ENCODE results near the gene FAM162B.
A peak's percentile ranks its signal among the peaks of the same experiment; 100 is the strongest.
"Not testable (repeated sequence)": the region's sequence is repeated elsewhere in the genome, so short reads cannot be mapped to it uniquely, and the experiment has no call there.

Gene FAM162B

GRCh38 chr6:116766506-116767176 is 1.1 kb upstream of the FAM162B start:
- Histone ChIP-seq H3K9ac (ENCODE audit: low read length) (no peak overlapping the region), H3K36me3 (ENCODE audit: control insufficient read depth, insufficient read depth, low read length, severe bottlenecking) (no peaks in the 10 kb centered on the region), H3K9me3 (ENCODE audit: control insufficient read depth, low read length) (no peaks in the 10 kb centered on the region), H3K27me3 (replicated peaks; ENCODE audit: control insufficient read depth, insufficient read depth, low read length) (peaks cover 9% of the 10 kb centered on the region), H3K4me3 (ENCODE audit: low read length) (no peak overlapping the region), H3K4me1 (ENCODE audit: control insufficient read depth, insufficient read depth, low read length) (peaks cover 10% of the 10 kb centered on the region)
- no peak for DNase-seq (ENCODE audit: low read depth)

- Histone ChIP-seq H3K36me3 (ENCODE audit: control insufficient read depth, insufficient read depth, low read length, severe bottlenecking) (no peaks in the 10 kb centered on the region), H3K4me1 (ENCODE audit: control insufficient read depth, insufficient read depth, low read length) (peaks cover 10% of the 10 kb centered on the region), H3K9me3 (ENCODE audit: control insufficient read depth, low read length) (no peaks in the 10 kb centered on the region), H3K4me3 (ENCODE audit: low read length) (peak overlapping the region; percentile 83), H3K27me3 (replicated peaks; ENCODE audit: control insufficient read depth, insufficient read depth, low read length) (peaks cover 9% of the 10 kb centered on the region), H3K9ac (ENCODE audit: low read length) (peak overlapping the region; percentile 60)
- DNase-seq (ENCODE audit: low read depth): no peak
Measured at GRCh38 chr6:116764629-116764960, 924 bp downstream of the FAM162B start.

GRCh38 chr6:116763906-116764628 is 1.5 kb downstream of the FAM162B start:
- Histone ChIP-seq H3K4me1 (ENCODE audit: control insufficient read depth, insufficient read depth, low read length) (peaks cover 10% of the 10 kb centered on the region), H3K4me3 (ENCODE audit: low read length) (peak overlapping the region; percentile 83), H3K27me3 (replicated peaks; ENCODE audit: control insufficient read depth, insufficient read depth, low read length) (peaks cover 9% of the 10 kb centered on the region), H3K9me3 (ENCODE audit: control insufficient read depth, low read length) (no peaks in the 10 kb centered on the region), H3K36me3 (ENCODE audit: control insufficient read depth, insufficient read depth, low read length, severe bottlenecking) (no peaks in the 10 kb centered on the region), H3K9ac (ENCODE audit: low read length) (no peak overlapping the region)
- no peak for DNase-seq (ENCODE audit: low read depth)

GRCh38 chr6:116763048-116763447 is 2.5 kb downstream of the FAM162B start:
- DNase-seq (ENCODE audit: low read depth): no peak
- Histone ChIP-seq H3K27me3 (replicated peaks; ENCODE audit: control insufficient read depth, insufficient read depth, low read length) (peaks cover 9% of the 10 kb centered on the region), H3K9ac (ENCODE audit: low read length) (no peak overlapping the region), H3K4me3 (ENCODE audit: low read length) (no peak overlapping the region), H3K36me3 (ENCODE audit: control insufficient read depth, insufficient read depth, low read length, severe bottlenecking) (no peaks in the 10 kb centered on the region), H3K9me3 (ENCODE audit: control insufficient read depth, low read length) (no peaks in the 10 kb centered on the region), H3K4me1 (ENCODE audit: control insufficient read depth, insufficient read depth, low read length) (peaks cover 10% of the 10 kb centered on the region)

- H3K27me3 ChIP-seq (replicated peaks; ENCODE audit: control insufficient read depth, insufficient read depth, low read length): peaks cover 9% of the 10 kb centered on the region
- H3K4me1 ChIP-seq (ENCODE audit: control insufficient read depth, insufficient read depth, low read length): peaks cover 5% of the 10 kb centered on the region
- no peak overlapping the region for H3K9ac ChIP-seq (ENCODE audit: low read length)
- DNase-seq (ENCODE audit: low read depth): no peak
- H3K4me3 ChIP-seq (ENCODE audit: low read length): no peak overlapping the region
- no peaks in the 10 kb centered on the region for H3K9me3 ChIP-seq (ENCODE audit: control insufficient read depth, low read length)
- H3K36me3 ChIP-seq (ENCODE audit: control insufficient read depth, insufficient read depth, low read length, severe bottlenecking): no peaks in the 10 kb centered on the region
Measured at GRCh38 chr6:116762235-116762634, 3.3 kb downstream of the FAM162B start.

GRCh38 chr6:116761779-116762178 is 3.7 kb downstream of the FAM162B start:
- peaks cover 9% of the 10 kb centered on the region for H3K27me3 ChIP-seq (replicated peaks; ENCODE audit: control insufficient read depth, insufficient read depth, low read length)
- H3K36me3 ChIP-seq (ENCODE audit: control insufficient read depth, insufficient read depth, low read length, severe bottlenecking): no peaks in the 10 kb centered on the region
- DNase-seq (ENCODE audit: low read depth): no peak
- H3K4me1 ChIP-seq (ENCODE audit: control insufficient read depth, insufficient read depth, low read length): peaks cover 5% of the 10 kb centered on the region
- H3K9me3 ChIP-seq (ENCODE audit: control insufficient read depth, low read length): no peaks in the 10 kb centered on the region
- no peak overlapping the region for H3K9ac ChIP-seq (ENCODE audit: low read length)
- no peak overlapping the region for H3K4me3 ChIP-seq (ENCODE audit: low read length)

- Histone ChIP-seq H3K9ac (ENCODE audit: low read length) (no peak overlapping the region), H3K27me3 (replicated peaks; ENCODE audit: control insufficient read depth, insufficient read depth, low read length) (no peaks in the 10 kb centered on the region), H3K9me3 (ENCODE audit: control insufficient read depth, low read length) (peaks cover 8% of the 10 kb centered on the region), H3K4me3 (ENCODE audit: low read length) (no peak overlapping the region), H3K4me1 (ENCODE audit: control insufficient read depth, insufficient read depth, low read length) (no peaks in the 10 kb centered on the region), H3K36me3 (ENCODE audit: control insufficient read depth, insufficient read depth, low read length, severe bottlenecking) (no peaks in the 10 kb centered on the region)
- no peak for DNase-seq (ENCODE audit: low read depth)
Measured at GRCh38 chr6:116745176-116745575, 20.3 kb downstream of the FAM162B start.

- peaks cover 8% of the 10 kb centered on the region for H3K9me3 ChIP-seq (ENCODE audit: control insufficient read depth, low read length)
- no peak overlapping the region for H3K9ac ChIP-seq (ENCODE audit: low read length)
Measured at GRCh38 chr6:116741571-116741970, 23.9 kb downstream of the FAM162B start.

GRCh38 chr6:116740486-116740885 is 25.0 kb downstream of the FAM162B start:
- H3K9me3 ChIP-seq (ENCODE audit: control insufficient read depth, low read length); H3K4me1 ChIP-seq (ENCODE audit: control insufficient read depth, insufficient read depth, low read length); H3K9ac ChIP-seq (ENCODE audit: low read length); H3K27me3 ChIP-seq (replicated peaks; ENCODE audit: control insufficient read depth, insufficient read depth, low read length); H3K36me3 ChIP-seq (ENCODE audit: control insufficient read depth, insufficient read depth, low read length, severe bottlenecking); DNase-seq (ENCODE audit: low read depth); H3K4me3 ChIP-seq (ENCODE audit: low read length): not testable (repeated sequence)

More at GRCh38 chr6:116741571-116741970, 23.9 kb downstream of the FAM162B start:
- Histone ChIP-seq H3K4me3 (ENCODE audit: low read length) (no peak overlapping the region), H3K4me1 (ENCODE audit: control insufficient read depth, insufficient read depth, low read length) (no peaks in the 10 kb centered on the region), H3K36me3 (ENCODE audit: control insufficient read depth, insufficient read depth, low read length, severe bottlenecking) (peaks cover 5% of the 10 kb centered on the region), H3K27me3 (replicated peaks; ENCODE audit: control insufficient read depth, insufficient read depth, low read length) (no peaks in the 10 kb centered on the region)
- DNase-seq (ENCODE audit: low read depth): no peak

GRCh38 chr6:116737004-116737403 is 28.5 kb downstream of the FAM162B start:
- Histone ChIP-seq H3K27me3 (replicated peaks; ENCODE audit: control insufficient read depth, insufficient read depth, low read length) (no peaks in the 10 kb centered on the region), H3K9me3 (ENCODE audit: control insufficient read depth, low read length) (no peaks in the 10 kb centered on the region), H3K9ac (ENCODE audit: low read length) (no peak overlapping the region), H3K36me3 (ENCODE audit: control insufficient read depth, insufficient read depth, low read length, severe bottlenecking) (peaks cover 16% of the 10 kb centered on the region), H3K4me3 (ENCODE audit: low read length) (no peak overlapping the region), H3K4me1 (ENCODE audit: control insufficient read depth, insufficient read depth, low read length) (peaks cover 5% of the 10 kb centered on the region)
- no peak for DNase-seq (ENCODE audit: low read depth)

GRCh38 chr6:116730513-116730912 is 35.0 kb downstream of the FAM162B start:
- H3K4me3 ChIP-seq (ENCODE audit: low read length): no peak overlapping the region
- no peak overlapping the region for H3K9ac ChIP-seq (ENCODE audit: low read length)
- peaks cover 56% of the 10 kb centered on the region for H3K36me3 ChIP-seq (ENCODE audit: control insufficient read depth, insufficient read depth, low read length, severe bottlenecking)
- H3K4me1 ChIP-seq (ENCODE audit: control insufficient read depth, insufficient read depth, low read length): peaks cover 9% of the 10 kb centered on the region
- H3K27me3 ChIP-seq (replicated peaks; ENCODE audit: control insufficient read depth, insufficient read depth, low read length): no peaks in the 10 kb centered on the region
- DNase-seq (ENCODE audit: low read depth): no peak
- no peaks in the 10 kb centered on the region for H3K9me3 ChIP-seq (ENCODE audit: control insufficient read depth, low read length)

Measured in adipocyte (in vitro differentiated cells).